ENCODE data around the gene FAH.
"Not testable (repeated sequence)": the region's sequence is repeated elsewhere in the genome, so short reads cannot be mapped to it uniquely, and the experiment has no call there.

The FAH gene

DNA sequence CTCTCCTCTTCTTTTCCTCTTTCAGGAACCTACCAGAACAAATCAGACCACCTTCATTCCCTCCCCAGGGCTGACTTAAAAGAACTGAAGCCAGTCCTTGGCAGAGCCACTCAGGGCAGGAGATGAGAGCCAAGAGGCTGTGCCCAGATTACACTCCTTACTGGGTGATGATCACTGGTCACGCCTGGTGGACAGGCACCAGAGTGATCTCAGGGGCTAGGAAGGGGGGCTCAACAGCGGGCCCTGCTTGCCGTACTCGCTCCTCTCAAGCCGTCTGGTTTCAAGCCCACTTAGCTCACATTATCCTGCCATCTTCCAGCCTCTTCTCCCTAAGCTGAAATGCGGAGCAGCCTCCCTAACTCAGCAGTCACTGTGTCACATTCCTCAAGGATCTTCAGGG lies 1.7 kb upstream of the FAH start:
- no peak for TF ChIP-seq CTCF (IDR thresholded peaks at IDR 0.05; ENCODE audit: low read depth, low read length)
- no peak overlapping the region for H3K4me3 ChIP-seq (ENCODE audit: low read depth, low read length)

DNA sequence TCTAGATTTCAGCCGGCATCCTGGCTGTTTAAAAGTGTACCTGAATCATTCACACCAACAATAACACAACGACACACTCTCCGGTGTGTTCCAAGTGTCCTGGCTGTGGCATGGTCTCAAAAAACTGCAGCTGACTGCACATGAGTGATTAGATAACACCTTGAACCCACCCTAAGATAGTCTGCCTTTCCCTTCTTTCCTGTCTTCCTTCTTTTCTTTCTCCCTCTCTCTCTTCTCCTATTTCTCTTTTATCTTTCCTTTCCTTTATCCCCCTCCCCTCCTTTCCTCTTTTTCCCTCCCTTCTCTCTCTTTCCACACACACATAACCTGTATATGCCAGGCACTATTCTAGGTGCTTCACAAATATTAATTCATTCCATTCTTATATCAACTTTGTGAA lies 1.2 kb upstream of the FAH start:
- TF ChIP-seq CTCF (IDR thresholded peaks at IDR 0.05; ENCODE audit: low read depth, low read length) = no peak
- H3K4me3 ChIP-seq (ENCODE audit: low read depth, low read length) = no peak overlapping the region

DNA sequence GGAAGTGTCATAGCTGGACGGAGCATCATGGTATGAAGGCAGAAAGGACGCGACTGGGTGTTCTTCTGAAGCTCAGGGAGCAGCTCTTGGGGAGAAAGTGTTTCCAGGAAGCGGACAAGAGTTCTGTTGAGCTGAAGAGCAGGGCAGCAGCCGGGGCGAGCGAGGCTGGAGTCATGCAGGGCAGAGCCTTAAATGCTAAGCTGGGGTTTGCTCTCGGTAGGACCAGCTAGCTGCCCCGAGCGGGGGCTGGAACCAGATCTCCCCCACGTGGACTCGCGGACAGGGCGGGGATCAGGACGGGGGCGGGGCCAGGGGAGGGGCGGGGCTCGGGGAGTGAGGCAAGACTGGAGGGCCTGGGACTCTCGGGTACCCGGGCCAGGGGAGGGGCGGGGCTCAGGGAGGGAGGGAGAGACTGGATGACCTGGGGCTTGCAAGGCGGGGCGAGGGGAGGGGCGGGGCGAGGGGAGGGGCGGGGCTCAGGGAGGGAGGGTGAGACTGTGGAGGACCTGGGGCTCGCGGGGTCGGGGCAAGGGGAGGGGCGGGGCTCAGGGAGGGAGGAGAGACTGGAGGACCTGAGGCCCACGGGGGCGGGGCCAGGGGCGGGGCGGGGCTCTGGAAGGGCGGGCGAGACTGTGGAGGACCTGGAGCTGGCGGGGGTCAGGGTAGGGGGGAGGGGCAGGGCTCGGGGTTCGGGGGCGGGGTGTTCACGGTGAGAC lies 461 bp upstream of the FAH start:
- no peak for TF ChIP-seq CTCF (IDR thresholded peaks at IDR 0.05; ENCODE audit: low read depth, low read length)
- peak overlapping the region; percentile 77 for H3K4me3 ChIP-seq (ENCODE audit: low read depth, low read length)

DNA sequence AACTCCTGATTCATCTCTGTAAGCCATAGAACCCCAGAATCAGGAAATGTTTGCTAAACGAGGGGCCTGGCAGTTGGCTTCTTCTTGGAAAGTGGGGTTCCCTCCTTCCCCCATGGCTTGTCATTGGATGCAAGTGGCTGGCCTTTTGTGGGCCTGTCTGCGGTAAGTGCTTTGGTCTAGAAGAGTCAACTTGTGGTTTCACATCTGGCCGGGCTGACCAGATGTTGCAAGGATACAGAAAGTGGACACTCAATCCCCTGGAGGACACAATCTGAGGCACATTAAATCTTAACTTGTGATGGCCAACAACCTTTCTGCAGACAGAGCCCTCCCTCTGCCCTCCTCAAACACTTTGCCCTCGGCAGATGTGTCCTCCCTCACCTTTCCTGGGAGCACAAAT lies 1.1 kb downstream of the FAH start:
- peak overlapping the region; percentile 77 for H3K4me3 ChIP-seq (ENCODE audit: low read depth, low read length)
- TF ChIP-seq CTCF (IDR thresholded peaks at IDR 0.05; ENCODE audit: low read depth, low read length) = no peak

- H3K4me3 ChIP-seq (ENCODE audit: low read depth, low read length) = no peak overlapping the region
Observed at GRCh38 chr15:80154336-80154735, 1.5 kb downstream of the FAH start.

DNA sequence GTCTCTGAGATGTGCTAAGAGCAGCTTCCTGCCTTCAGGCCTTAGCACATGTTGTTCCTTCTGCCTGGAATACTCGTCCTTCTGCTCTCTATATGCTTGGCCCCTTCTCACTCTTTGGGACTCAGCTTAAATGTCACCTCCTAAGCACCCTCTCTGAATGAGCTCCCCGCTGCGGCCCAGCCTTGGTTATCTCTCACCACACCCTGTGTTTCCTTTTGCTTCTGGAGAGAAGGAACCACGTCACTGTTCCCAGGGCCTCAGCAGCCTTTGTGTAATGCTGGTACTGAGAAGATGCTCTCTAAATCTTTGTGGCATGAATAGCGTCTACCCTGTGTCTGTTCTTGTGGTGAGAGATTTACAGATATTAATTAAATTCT lies 2.2 kb downstream of the FAH start:
- no peak for TF ChIP-seq CTCF (IDR thresholded peaks at IDR 0.05; ENCODE audit: low read depth, low read length)
- H3K4me3 ChIP-seq (ENCODE audit: low read depth, low read length) = no peak overlapping the region

More at GRCh38 chr15:80154336-80154735, 1.5 kb downstream of the FAH start:
- TF ChIP-seq CTCF (IDR thresholded peaks at IDR 0.05; ENCODE audit: low read depth, low read length) = no peak

DNA sequence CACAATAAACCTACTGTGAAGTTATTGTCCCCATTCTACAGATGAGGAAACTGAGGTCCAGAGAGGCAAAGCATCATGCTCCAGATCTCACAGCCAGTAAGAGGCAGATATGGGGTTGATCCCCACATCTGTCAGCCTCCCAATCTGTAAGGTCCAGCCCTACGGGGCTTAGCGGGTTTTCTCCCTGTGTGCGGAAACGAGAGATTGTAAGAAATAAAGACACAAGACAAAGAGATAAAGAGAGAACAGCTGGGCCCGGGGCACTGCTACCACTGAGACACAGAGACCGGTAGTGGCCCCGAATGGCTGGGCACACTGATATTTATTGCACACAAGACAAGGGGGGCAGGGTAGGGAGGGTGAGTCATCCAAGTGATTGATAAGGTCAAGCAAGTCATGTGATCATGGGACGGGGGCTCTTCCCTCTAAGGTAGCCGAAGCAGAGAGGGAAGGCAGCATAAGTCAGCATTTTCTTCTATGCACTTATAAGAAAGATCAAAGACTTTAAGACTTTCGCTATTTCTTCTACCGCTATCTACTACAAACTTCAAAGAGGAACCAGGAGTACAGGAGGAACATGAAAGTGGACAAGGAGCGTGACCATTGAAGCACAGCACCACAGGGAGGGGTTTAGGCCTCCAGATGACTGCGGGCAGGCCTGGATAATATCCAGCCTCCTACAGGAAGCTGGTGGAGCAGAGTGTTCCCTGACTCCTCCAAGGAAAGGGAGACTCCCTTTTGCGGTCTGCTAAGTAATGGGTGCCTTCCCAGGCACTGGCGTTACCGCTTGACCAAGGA lies 2.8 kb downstream of the FAH start:
- H3K4me3 ChIP-seq (ENCODE audit: low read depth, low read length) = not testable (repeated sequence)
